GM23248 (cell line): ENCODE data around the gene TAF3.

Experiments used
- EZH2 ChIP-seq: fragments of 200-600 bp; sonication (generic); IDR thresholded peaks from 2 replicates; pipeline ENCODE4 v1.6.1; 2018; ENCODE audit warnings: antibody characterized with exemption, mild to moderate bottlenecking; ENCODE audit not compliant: insufficient read depth, poor library complexity, severe bottlenecking
- EZH2phosphoT487 ChIP-seq: fragments of 200-600 bp; sonication (generic); IDR thresholded peaks from 2 replicates; pipeline ENCODE4 v1.6.1; 2018; ENCODE audit warnings: antibody characterized with exemption, moderate library complexity, mild to moderate bottlenecking, low read depth; ENCODE audit not compliant: insufficient read depth

- TF ChIP-seq EZH2 (no peak), EZH2phosphoT487 (no peak)
These were observed 168.5 kb downstream of the TAF3 start for GRCh38 chr10:7986851-7987250.
